Measurements from ENCODE around the gene CYCS.
"Not testable (repeated sequence)": the region's sequence is repeated elsewhere in the genome, so short reads cannot be mapped to it uniquely, and the experiment has no call there.

The CYCS gene

GRCh38 chr7:25125137-25125946 is at the start of gene CYCS:
Gene CYCS (minus strand): TSS chr7:25125260. CDS start chr7:25124119, 1,141 bp downstream.
- peak; percentile 98 to 99 (median 99) for DNase-seq (ENCODE audit: low read depth in 3 of 3)

- no peak for DNase-seq (ENCODE audit: low read depth in 3 of 3)
Measured at GRCh38 chr7:25173184-25173583, 48.1 kb upstream of the CYCS start.

GRCh38 chr7:25171516-25171915 is 46.5 kb upstream of the CYCS start:
- no peak for DNase-seq (ENCODE audit: low read depth in 3 of 3)

GRCh38 chr7:25171071-25171470 is 46.0 kb upstream of the CYCS start:
- no peak for DNase-seq (ENCODE audit: low read depth in 3 of 3)

GRCh38 chr7:25169683-25170082 is 44.6 kb upstream of the CYCS start:
- DNase-seq (ENCODE audit: low read depth in 3 of 3), result no peak

GRCh38 chr7:25168145-25168544 is 43.1 kb upstream of the CYCS start:
- DNase-seq (ENCODE audit: low read depth in 3 of 3), result no peak

- no peak for DNase-seq (ENCODE audit: low read depth in 3 of 3)
Measured at GRCh38 chr7:25167262-25167843, 42.3 kb upstream of the CYCS start.

- DNase-seq (ENCODE audit: low read depth in 3 of 3), result not testable (repeated sequence)
Measured at GRCh38 chr7:25159983-25160596, 35.0 kb upstream of the CYCS start.

GRCh38 chr7:25158966-25159365 is 33.9 kb upstream of the CYCS start:
- no peak for DNase-seq (ENCODE audit: low read depth in 3 of 3)

- no peak for DNase-seq (ENCODE audit: low read depth in 3 of 3)
Measured at GRCh38 chr7:25151773-25152172, 26.7 kb upstream of the CYCS start.

GRCh38 chr7:25149836-25150235 is 24.8 kb upstream of the CYCS start:
- no peak for DNase-seq (ENCODE audit: low read depth in 3 of 3)

GRCh38 chr7:25148772-25149575 is 23.9 kb upstream of the CYCS start:
- DNase-seq (ENCODE audit: low read depth in 3 of 3), result no peak

- no peak for DNase-seq (ENCODE audit: low read depth in 3 of 3)
Measured at GRCh38 chr7:25143763-25144162, 18.7 kb upstream of the CYCS start.

GRCh38 chr7:25139536-25139935 is 14.5 kb upstream of the CYCS start:
- DNase-seq (ENCODE audit: low read depth in 3 of 3), result no peak

GRCh38 chr7:25134358-25135010 is 9.4 kb upstream of the CYCS start:
- DNase-seq (ENCODE audit: low read depth in 3 of 3), result no peak

GRCh38 chr7:25132430-25132829 is 7.4 kb upstream of the CYCS start:
- DNase-seq (ENCODE audit: low read depth in 3 of 3), result no peak

- no peak for DNase-seq (ENCODE audit: low read depth in 3 of 3)
Measured at GRCh38 chr7:25126751-25127150, 1.7 kb upstream of the CYCS start.

- DNase-seq (ENCODE audit: low read depth in 3 of 3), result peak in 1 of 3 experiments; percentile 12
Measured at GRCh38 chr7:25124465-25125136, 459 bp downstream of the CYCS start.

GRCh38 chr7:25122373-25122772 is 2.7 kb downstream of the CYCS start:
- no peak for DNase-seq (ENCODE audit: low read depth in 3 of 3)

GRCh38 chr7:25121599-25121998 is 3.5 kb downstream of the CYCS start:
- DNase-seq (ENCODE audit: low read depth in 3 of 3), result no peak

- DNase-seq (ENCODE audit: low read depth in 3 of 3), result no peak
Measured at GRCh38 chr7:25119102-25119501, 6.0 kb downstream of the CYCS start.
